ENCODE data around the gene PCDHGC4. TPM values are rescaled to one million over a fixed set of nuclear protein-coding genes. Genes with fewer than 3 reads are reported as not detected.

The PCDHGC4 gene
- total RNA-seq, 1 donor from 2014 or later, result 59.3 TPM

- DNase-seq (ENCODE audit: low spot score in 2 of 2), result no peak
- TF ChIP-seq CTCF (IDR thresholded peaks at IDR 0.05), result no peak
- H3K4me3 ChIP-seq, result no peak overlapping the region
- no peak overlapping the region for H3K27ac ChIP-seq
- H3K27me3 ChIP-seq, result no peaks in the 10 kb centered on the region
- intact Hi-C loops (cut with DNase I), result no loop called here
- peaks cover 0 to 3% of the 10 kb centered on the region in 2 donors for H3K4me1 ChIP-seq
- H3K36me3 ChIP-seq, result peaks cover 6 to 18% of the 10 kb centered on the region in 2 donors
- H3K9me3 ChIP-seq, result no peaks in the 10 kb centered on the region
These were observed 49.8 kb downstream of the PCDHGC4 start for GRCh38 chr5:141534492-141535213.

Other genes with a start within 250 kb of the PCDHGC4 start
- gene PCDHB15, start 239.6 kb upstream of the PCDHGC4 start, total RNA-seq, result 2.9 TPM
- gene SLC25A2, start 181.0 kb upstream of the PCDHGC4 start, total RNA-seq, result not detected
- gene TAF7, start 164.2 kb upstream of the PCDHGC4 start, total RNA-seq, result 30.1 TPM
- gene PCDHGA1, start 154.5 kb upstream of the PCDHGC4 start, total RNA-seq, result not detected
- gene PCDHGA2, start 146.3 kb upstream of the PCDHGC4 start, total RNA-seq, result 4.9 TPM
- 9.2 TPM for gene PCDHGA3, start 141.2 kb upstream of the PCDHGC4 start, total RNA-seq
- 1.8 TPM for gene PCDHGB1, start 134.9 kb upstream of the PCDHGC4 start, total RNA-seq
- gene PCDHGA4, start 130.0 kb upstream of the PCDHGC4 start, total RNA-seq, result 4.3 TPM
- gene PCDHGB2, start 125.0 kb upstream of the PCDHGC4 start, total RNA-seq, result 12.2 TPM
- 4.5 TPM for gene PCDHGA5, start 120.9 kb upstream of the PCDHGC4 start, total RNA-seq
- gene PCDHGB3, start 114.8 kb upstream of the PCDHGC4 start, total RNA-seq, result 14.4 TPM
- 2.0 TPM for gene PCDHGA6, start 111.1 kb upstream of the PCDHGC4 start, total RNA-seq
- 4.2 TPM for gene PCDHGA7, start 102.3 kb upstream of the PCDHGC4 start, total RNA-seq
- gene PCDHGB4, start 97.3 kb upstream of the PCDHGC4 start, total RNA-seq, result 3.6 TPM
- 3.2 TPM for gene PCDHGA8, start 92.4 kb upstream of the PCDHGC4 start, total RNA-seq
- 19.6 TPM for gene PCDHGB5, start 87.1 kb upstream of the PCDHGC4 start, total RNA-seq
- gene PCDHGA9, start 82.3 kb upstream of the PCDHGC4 start, total RNA-seq, result 3.2 TPM
- gene PCDHGB6, start 77.0 kb upstream of the PCDHGC4 start, total RNA-seq, result 3.9 TPM
- gene PCDHGA10, start 72.0 kb upstream of the PCDHGC4 start, total RNA-seq, result 4.4 TPM
- gene PCDHGB7, start 67.4 kb upstream of the PCDHGC4 start, total RNA-seq, result 10.2 TPM
- gene PCDHGA11, start 64.0 kb upstream of the PCDHGC4 start, total RNA-seq, result 5.3 TPM
- gene PCDHGA12, start 54.5 kb upstream of the PCDHGC4 start, total RNA-seq, result 18.5 TPM
- gene PCDHGC3, start 9.1 kb upstream of the PCDHGC4 start, total RNA-seq, result 51.4 TPM
- gene PCDHGC5, start 4.1 kb downstream of the PCDHGC4 start, total RNA-seq, result 0.11 TPM
- gene DIAPH1, start 134.0 kb downstream of the PCDHGC4 start, total RNA-seq, result 65.8 TPM
- gene HDAC3, start 151.8 kb downstream of the PCDHGC4 start, total RNA-seq, result 43.4 TPM
- 1.4 TPM for gene RELL2, start 152.0 kb downstream of the PCDHGC4 start, total RNA-seq
- gene FCHSD1, start 166.4 kb downstream of the PCDHGC4 start, total RNA-seq, result 127 TPM
- gene ARAP3, start 197.2 kb downstream of the PCDHGC4 start, total RNA-seq, result 55.5 TPM

Measured in ascending aorta (tissue), 2 donors.